Measurements from ENCODE around the gene COX17. TPM values are rescaled to one million over a fixed set of nuclear protein-coding genes. Genes with fewer than 3 reads are reported as not detected.

The COX17 gene
- total and polyA plus RNA-seq, 9 of the 15 experiments (the other 6 are each of a cell fraction or from before 2014, with no cell fraction given) = 29.1 to 167 (median 60.6) TPM

DNA sequence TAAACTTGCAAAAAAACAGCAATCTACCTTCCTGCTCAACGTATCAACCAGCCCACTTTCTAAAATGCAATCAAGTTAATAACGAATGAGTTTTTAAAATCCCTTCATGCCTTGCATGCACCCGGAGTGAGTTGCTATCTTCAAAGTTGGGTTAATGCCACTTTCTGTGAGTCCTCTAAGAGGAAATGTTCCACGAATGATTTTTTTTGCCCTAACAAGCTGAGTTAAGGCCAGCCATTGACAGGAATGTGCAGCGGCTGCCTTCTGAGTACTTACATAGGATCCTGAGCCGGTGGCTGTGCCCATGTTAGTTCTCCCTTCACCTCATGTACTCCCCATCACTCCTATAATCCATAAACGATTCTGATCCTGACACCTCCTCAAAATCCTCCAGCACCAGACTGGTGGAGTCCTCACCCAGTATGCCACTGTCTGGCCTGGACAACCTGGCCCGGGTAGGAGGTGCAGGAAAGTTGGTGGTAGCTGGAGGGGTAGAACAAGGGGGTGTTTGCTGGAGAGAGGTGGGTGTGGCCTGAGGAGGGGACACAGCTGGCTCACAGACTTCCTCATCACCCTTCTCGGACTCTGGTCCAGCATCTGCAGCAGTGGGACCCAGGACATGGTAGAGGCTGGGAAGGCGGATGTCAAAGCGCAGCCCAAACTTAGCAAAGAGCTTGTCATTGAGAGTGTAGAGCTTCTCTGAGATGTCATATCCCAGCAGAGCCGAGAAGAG lies 29.2 kb downstream of the COX17 start (continued):
- no peak for TF ChIP-seq PHB (CRISPR knock-in tag; IDR thresholded peaks at IDR 0.05)
- TF ChIP-seq SPI1 (IDR thresholded peaks at IDR 0.05; ENCODE audit: borderline replicate concordance, low read depth, low read length) = no peak
- TF ChIP-seq BACH1 (tag; IDR thresholded peaks at IDR 0.05) = no peak

DNA sequence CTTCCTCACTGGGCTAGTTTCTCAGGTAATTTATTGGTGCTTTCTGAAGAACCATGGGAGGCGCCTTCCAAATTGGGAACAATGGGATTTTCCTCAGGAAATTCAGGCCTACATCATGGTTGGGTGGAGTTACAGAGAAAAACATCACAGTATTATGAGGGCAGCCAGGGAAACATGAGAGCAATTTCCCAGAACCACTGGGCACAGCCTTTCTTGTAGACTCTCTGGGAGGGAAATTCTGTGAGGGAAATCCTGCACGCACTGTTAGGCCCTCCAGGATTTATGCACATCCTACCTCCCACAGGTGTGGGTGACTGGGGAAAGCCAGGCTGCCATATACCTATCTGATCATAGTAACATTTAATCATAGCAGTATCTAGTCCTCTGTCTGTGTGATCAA lies 30.0 kb downstream of the COX17 start:
- Histone ChIP-seq H3K4me2 (ENCODE audit: insufficient read depth, low read length) (no peak overlapping the region), H3K36me3 (ENCODE audit: control insufficient read depth, insufficient read depth, low read length) (no peaks in the 10 kb centered on the region), H3K4me1 (replicated peaks in 1 of 2; ENCODE audit: control insufficient read depth in 2 of 2, insufficient read depth in 2 of 2, low read length in 2 of 2) (peaks cover 0 to 10% of the 10 kb centered on the region in 2 experiments; a peak in 3 of 5 replicates), H2AFZ (ENCODE audit: low read depth, low read length) (no peak overlapping the region), H3K27ac (ENCODE audit: extremely low read depth, low read depth, low read length) (no peak overlapping the region), H3K79me2 (ENCODE audit: control insufficient read depth, insufficient read depth, low read length) (no peaks in the 10 kb centered on the region), H3K9ac (ENCODE audit: insufficient read depth in 1 of 2, low read depth in 2 of 2, low read length in 2 of 2) (no peak overlapping the region), H4K20me1 (replicated peaks; ENCODE audit: control insufficient read depth, insufficient read depth, low read length) (no peaks in the 10 kb centered on the region), H3K27me3 (ENCODE audit: control insufficient read depth in 2 of 2, insufficient read depth in 2 of 2, low read length in 2 of 2) (no peaks in the 10 kb centered on the region), H3K9me3 (replicated peaks; ENCODE audit: control insufficient read depth, insufficient read depth, low read depth, low read length) (no peaks in the 10 kb centered on the region), H3K4me3 (no peak overlapping the region), H3K9me1 (ENCODE audit: control insufficient read depth, insufficient read depth, low read length) (no peaks in the 10 kb centered on the region)
- no peak for FAIRE-seq
- WGBS (ENCODE audit: insufficient coverage, low coverage, missing lambda C conversion rate) = 33% methylated on average over 1 of the region's 2 CpGs
- ChIA-PET POLR2A (interaction anchor here (0.6 kb wide), 1 partner anchor 448 kb away, joined by 3 read pairs; no protein-coding TSS in a partner anchor), CTCF (ENCODE audit: low intra/inter-chr PET ratio) (no interaction called here)
- no peak for DNase-seq (ENCODE audit: extremely low read depth in 1 of 4, low spot score in 3 of 4)
- intact Hi-C loops (cut with micrococcal nuclease) = no loop called here
- ATAC-seq = no peak
- no TSS peak for BruUV-seq (replicated peaks)
- in situ Hi-C loops (cut with MboI) = no loop called here
- TF ChIP-seq, protein P1, sequence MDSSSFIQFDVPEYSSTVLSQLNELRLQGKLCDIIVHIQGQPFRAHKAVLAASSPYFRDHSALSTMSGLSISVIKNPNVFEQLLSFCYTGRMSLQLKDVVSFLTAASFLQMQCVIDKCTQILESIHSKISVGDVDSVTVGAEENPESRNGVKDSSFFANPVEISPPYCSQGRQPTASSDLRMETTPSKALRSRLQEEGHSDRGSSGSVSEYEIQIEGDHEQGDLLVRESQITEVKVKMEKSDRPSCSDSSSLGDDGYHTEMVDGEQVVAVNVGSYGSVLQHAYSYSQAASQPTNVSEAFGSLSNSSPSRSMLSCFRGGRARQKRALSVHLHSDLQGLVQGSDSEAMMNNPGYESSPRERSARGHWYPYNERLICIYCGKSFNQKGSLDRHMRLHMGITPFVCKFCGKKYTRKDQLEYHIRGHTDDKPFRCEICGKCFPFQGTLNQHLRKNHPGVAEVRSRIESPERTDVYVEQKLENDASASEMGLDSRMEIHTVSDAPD (CRISPR knock-in tag; IDR thresholded peaks at IDR 0.05) = no peak
- TF ChIP-seq TAF1 (IDR thresholded peaks at IDR 0.05; ENCODE audit: control insufficient read depth, extremely low read depth, insufficient read depth, low read length, severe bottlenecking) (no peak), ZFP1 (CRISPR knock-in tag; IDR thresholded peaks at IDR 0.05) (no peak), DNMT1 (IDR thresholded peaks at IDR 0.05) (no peak), SP1 (CRISPR knock-in tag; IDR thresholded peaks at IDR 0.05) (no peak), DIDO1 (tag; IDR thresholded peaks at IDR 0.05; ENCODE audit: low read depth) (no peak), MXI1 (IDR thresholded peaks at IDR 0.05; ENCODE audit: low read depth, low read length) (no peak), LCOR (CRISPR knock-in tag; IDR thresholded peaks at IDR 0.05) (no peak), RNF2 (IDR thresholded peaks at IDR 0.05) (no peak), ZKSCAN3 (CRISPR knock-in tag; IDR thresholded peaks at IDR 0.05) (no peak)
- TF ChIP-seq, protein P2, sequence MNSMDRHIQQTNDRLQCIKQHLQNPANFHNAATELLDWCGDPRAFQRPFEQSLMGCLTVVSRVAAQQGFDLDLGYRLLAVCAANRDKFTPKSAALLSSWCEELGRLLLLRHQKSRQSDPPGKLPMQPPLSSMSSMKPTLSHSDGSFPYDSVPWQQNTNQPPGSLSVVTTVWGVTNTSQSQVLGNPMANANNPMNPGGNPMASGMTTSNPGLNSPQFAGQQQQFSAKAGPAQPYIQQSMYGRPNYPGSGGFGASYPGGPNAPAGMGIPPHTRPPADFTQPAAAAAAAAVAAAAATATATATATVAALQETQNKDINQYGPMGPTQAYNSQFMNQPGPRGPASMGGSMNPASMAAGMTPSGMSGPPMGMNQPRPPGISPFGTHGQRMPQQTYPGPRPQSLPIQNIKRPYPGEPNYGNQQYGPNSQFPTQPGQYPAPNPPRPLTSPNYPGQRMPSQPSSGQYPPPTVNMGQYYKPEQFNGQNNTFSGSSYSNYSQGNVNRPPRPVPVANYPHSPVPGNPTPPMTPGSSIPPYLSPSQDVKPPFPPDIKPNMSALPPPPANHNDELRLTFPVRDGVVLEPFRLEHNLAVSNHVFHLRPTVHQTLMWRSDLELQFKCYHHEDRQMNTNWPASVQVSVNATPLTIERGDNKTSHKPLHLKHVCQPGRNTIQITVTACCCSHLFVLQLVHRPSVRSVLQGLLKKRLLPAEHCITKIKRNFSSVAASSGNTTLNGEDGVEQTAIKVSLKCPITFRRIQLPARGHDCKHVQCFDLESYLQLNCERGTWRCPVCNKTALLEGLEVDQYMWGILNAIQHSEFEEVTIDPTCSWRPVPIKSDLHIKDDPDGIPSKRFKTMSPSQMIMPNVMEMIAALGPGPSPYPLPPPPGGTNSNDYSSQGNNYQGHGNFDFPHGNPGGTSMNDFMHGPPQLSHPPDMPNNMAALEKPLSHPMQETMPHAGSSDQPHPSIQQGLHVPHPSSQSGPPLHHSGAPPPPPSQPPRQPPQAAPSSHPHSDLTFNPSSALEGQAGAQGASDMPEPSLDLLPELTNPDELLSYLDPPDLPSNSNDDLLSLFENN (IDR thresholded peaks at IDR 0.05; ENCODE audit: low read depth in 2 of 2, low read length in 2 of 2) = no peak
- TF ChIP-seq, protein P3, sequence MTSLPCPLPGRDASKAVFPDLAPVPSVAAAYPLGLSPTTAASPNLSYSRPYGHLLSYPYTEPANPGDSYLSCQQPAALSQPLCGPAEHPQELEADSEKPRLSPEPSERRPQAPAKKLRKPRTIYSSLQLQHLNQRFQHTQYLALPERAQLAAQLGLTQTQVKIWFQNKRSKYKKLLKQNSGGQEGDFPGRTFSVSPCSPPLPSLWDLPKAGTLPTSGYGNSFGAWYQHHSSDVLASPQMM (CRISPR knock-in tag; IDR thresholded peaks at IDR 0.05) = no peak
